CD4-positive, alpha-beta T cell treated with Interleukin-6 for 4 hours (primary cell): ENCODE results near the gene HS6ST3.
"Not testable (repeated sequence)": the region's sequence is repeated elsewhere in the genome, so short reads cannot be mapped to it uniquely, and the experiment has no call there.

Experiments used
- DNase-seq: peaks from one replicate; pipeline ENCODE4 v3.0.0-alpha.2; 2020; ENCODE audit warnings: mixed read lengths

The HS6ST3 gene

GRCh38 chr13:96473526-96474180, 383.7 kb downstream of the HS6ST3 start:
- DNase-seq: no peak

DNA sequence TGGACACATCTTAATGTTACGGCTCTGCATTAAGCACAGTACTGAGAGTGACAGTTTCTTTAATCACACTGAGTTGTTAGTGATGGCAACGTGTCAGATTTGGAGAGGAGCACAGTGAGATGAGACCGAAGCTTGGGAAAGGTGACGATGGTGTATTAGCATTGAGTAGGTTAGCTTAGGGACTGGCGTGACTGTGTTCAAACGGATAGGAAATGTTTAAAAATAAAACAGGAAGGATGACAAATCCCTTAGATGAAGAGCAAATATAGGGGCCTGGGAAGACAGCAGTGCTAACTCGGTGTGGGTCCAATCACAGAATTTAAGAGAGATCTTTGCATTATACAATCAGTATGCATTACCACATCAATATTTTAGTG, 384.3 kb downstream of the HS6ST3 start:
- no peak for DNase-seq

DNA sequence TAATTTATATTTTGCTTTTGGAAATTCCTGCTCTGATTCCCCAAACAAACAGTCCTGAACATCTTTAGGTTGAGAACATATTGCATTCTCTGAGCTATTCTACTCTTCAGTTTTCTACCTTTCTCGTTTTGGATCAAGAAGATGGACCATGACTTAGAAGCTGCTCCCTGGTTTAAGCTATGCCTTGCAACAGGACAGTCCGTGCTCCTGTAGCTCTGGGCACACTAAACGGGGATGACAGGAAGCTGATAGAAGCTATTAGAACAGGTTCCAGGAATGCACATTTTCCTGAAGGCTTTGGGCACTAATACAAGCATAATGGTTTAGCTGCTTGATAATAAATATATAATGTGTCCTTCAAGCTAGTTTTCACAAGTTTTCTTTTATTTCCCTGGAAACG, 385.2 kb downstream of the HS6ST3 start:
- no peak for DNase-seq

- DNase-seq: no peak
Observed at GRCh38 chr13:96481482-96481881, 391.6 kb downstream of the HS6ST3 start.

DNA sequence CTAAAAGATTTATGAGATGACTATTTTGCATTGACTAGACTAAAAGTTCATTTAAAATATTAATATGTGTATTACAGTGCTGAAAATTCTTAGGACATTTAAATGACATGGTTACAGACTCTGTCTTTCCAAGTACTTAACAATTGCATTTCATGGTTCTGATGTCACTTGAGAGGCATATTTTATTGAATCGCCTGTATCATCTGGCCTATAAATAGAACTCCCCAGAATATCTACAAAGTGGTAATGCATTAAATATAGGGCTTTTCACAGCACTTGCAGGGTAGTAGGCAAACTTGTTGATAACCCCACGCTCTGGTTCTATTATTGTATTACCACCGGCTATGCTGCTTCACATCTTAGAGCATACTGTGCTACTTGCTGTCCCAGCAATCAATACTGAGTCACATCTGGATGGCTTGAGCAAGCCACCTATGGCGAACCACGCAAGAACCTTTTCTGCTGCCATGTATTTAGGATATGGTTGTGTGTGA, 400.6 kb downstream of the HS6ST3 start:
- no peak for DNase-seq

- no peak for DNase-seq
Observed at GRCh38 chr13:96491103-96491502, 401.2 kb downstream of the HS6ST3 start.

DNA sequence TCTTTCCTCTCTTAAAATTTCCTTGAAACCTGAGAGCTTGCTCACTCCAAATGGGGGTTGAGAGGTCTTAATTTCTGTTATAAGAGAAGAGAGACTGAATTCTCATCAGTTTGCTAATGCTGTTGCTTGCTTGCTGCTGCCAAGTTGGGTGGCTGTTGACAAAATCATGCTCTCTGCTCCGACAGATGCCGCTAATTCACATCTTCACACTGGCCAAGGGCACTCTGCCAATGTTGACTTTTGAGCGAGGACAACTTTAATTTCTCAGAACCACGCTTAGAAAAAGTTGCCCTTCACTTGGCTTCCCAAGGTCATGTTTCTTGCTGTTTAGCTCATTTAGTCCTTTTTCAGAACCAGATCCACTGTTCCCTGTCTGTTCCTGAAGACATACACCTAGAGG, 402.9 kb downstream of the HS6ST3 start:
- no peak for DNase-seq

DNA sequence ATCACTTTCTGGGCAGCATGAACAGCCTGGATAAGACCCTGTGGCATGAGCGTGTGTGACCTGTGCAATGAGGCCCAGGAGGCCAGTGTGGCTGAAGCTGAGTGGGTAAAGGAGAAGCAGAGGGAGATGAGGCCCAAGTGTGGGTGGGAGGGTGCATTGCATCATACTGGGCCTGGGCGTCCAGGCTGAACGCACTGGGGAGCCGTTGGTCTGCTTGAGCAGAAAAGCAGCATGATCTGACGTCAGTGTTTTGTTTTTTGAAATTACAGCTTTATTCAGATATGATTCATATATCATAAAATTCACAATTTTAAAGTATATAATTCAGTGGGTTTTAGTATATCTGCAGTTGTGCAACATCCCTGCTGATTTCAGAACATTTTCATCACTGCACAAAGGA, 409.7 kb downstream of the HS6ST3 start:
- no peak for DNase-seq

DNA sequence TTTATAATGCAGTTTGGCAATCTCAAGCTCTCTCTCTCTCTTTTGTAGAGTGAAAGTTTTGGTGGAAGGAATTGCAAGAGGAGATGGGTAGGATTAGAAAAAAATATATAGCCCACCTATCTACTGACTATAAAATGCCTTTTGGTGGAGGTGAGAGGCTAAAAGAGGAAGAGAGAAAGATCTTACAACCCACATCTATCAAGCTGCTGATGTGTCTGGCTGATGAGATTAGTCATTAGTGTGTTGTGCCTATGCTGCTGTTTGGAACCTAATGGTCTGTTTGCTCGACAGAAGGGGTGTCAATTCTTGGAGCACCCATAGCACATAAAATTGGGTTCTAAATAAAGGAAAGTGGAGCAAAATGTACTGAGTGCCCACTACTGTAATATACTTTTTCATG, 411.0 kb downstream of the HS6ST3 start:
- DNase-seq: no peak

- DNase-seq: no peak
Observed at GRCh38 chr13:96503481-96503880, 413.6 kb downstream of the HS6ST3 start.

DNA sequence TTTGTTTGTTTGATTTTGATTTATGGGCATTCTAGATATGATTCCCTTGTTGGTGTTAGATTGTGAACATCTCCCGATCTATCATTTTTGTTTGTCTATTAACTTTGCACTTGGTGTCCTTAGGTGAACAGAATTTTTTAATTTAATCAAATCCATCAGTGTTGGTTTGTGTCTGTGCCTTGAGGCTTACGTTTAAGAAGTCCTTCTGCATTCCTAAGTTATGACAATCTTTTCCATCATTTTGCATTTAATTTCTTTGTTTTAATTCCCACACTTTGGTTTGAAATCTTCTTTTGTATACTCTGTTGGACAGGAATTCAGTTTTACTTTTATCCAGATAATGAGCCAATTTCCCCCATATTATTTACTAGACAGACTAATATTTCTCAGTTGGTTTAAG, 421.7 kb downstream of the HS6ST3 start:
- DNase-seq: no peak

GRCh38 chr13:96519380-96519779, 429.5 kb downstream of the HS6ST3 start:
- DNase-seq: no peak

GRCh38 chr13:96524398-96525020, 434.6 kb downstream of the HS6ST3 start:
- not testable (repeated sequence) for DNase-seq

DNA sequence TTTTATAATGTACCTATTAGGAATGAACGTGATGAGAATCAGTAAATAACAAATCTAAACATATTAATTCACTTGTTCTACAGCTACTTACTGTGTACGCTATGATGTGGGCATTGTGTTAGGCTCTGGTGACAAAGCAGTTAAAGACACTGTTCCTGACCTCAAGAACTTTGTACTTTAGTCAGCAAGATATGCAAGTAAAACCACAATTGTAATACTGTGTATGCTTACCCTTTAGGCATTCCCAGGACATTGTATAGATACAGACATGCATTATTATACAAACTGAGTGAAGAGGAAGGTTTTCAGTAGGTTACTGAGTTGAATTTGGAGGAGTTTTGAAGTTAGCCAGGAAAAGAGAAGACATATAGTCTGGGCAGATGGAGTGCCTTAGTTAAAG, 435.8 kb downstream of the HS6ST3 start:
- DNase-seq: no peak

GRCh38 chr13:96527497-96527896, 437.6 kb downstream of the HS6ST3 start:
- DNase-seq: no peak

DNA sequence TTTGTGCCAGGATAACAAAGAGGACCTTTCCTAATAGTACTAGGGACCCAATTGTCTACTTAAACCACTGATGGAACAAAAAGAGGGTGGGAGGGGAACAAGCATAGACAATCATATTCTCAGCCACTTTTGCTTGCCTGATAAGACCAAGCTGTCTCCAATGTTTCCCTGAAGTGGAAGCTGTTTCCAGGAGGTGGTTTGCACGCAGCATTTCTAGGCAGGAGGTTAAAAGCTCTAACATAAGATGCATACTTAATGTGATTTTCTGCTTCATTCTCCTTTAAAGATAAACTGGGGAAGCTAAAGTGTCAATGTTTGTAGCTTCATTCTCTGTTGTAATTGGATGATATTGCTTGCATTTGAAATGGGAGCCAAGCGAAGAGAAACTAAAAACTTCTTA, 442.9 kb downstream of the HS6ST3 start:
- DNase-seq: no peak

DNA sequence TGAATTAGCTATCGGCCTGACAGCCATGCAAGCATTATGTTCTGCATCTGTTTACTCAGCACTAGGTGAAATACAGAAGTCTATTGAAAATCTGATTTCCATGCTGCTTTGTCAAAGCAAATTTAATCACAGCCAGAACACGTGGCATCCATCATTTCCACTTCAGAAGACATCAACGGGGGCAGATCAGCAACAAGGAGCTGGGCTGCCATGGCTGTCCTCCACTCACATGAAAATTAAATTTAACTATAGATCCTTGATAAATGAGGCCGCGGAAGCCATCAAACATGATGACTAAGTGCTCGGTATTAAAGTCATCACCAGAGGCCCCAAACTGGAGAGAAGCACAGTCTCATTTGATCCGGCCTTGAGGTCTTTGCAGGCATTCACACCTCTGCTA, 443.5 kb downstream of the HS6ST3 start:
- DNase-seq: no peak

DNA sequence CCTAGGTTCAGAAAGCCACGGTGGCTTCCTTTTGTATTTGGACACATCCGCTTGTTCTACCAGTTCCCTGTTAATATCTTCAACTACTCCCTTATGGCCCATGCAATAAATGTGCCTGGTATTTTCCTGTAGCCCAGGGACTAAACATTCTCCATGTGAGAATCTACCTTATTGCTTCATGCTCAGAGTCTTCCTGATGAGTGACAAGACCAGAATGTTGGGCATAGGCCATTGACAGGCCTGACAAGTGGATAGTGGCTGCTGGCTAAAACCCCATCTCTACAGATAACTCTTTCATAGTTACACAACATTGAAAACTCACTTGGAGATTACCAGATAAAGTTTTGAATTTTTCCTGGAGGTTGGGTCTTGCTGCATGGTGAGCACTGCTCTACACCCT, 449.9 kb downstream of the HS6ST3 start:
- DNase-seq: no peak

DNA sequence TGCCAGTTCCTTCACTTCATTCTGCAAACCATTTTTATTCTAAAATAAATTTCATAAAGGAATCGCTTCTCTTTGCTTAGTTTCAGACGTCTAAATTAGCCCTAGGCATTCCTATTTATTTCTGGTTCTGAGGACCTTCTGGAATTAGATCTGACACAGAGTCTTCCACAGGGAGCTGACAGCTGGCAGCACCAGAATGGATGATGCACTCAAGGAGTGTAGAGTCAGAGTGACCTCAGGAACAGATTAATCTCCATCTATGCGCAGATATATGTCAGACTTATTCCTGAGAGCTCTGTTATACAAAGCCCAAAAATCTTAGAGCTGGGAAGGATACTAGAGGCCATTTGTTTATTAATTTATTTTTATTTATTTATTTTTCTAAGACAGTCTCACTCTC, 450.8 kb downstream of the HS6ST3 start:
- no peak for DNase-seq

- DNase-seq: no peak
Observed at GRCh38 chr13:96542986-96543385, 453.1 kb downstream of the HS6ST3 start.

DNA sequence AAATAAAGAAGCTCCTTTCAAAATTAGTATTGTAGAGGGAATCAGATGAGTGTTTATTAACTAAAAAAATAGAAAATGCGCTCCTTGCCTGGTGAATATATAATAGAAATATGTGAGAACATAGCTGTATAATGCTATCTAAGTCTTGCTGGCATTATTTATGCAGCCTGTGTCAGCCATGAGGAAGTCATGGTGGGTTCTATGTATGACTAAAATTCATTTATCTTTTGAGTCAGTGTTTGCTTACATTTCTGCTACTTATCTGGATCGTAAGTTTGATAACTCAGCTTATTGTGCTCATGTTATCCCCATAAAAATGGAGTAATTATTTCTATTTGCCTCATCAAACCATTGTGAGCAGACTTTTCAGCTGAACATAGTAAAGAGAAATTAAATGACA, 455.1 kb downstream of the HS6ST3 start:
- no peak for DNase-seq

- DNase-seq: no peak
Observed at GRCh38 chr13:96546463-96546862, 456.6 kb downstream of the HS6ST3 start.

- DNase-seq: no peak
Observed at GRCh38 chr13:96551546-96551945, 461.6 kb downstream of the HS6ST3 start.

- DNase-seq: no peak
Observed at GRCh38 chr13:96552559-96552958, 462.7 kb downstream of the HS6ST3 start.

GRCh38 chr13:96553796-96554195, 463.9 kb downstream of the HS6ST3 start:
- no peak for DNase-seq
